HG03066 (cell line): ENCODE data around the gene FOXQ1.

Experiments used
- ATAC-seq: cut with Tn5 transposase; IDR thresholded peaks from one replicate; pipeline ENCODE4 v1.9.1; 2021; ENCODE audit warnings: low read depth; ENCODE audit not compliant: unreplicated experiment

Gene FOXQ1

GRCh38 chr6:1290086-1290485 is 21.8 kb upstream of the FOXQ1 start:
- ATAC-seq: no peak

- no peak for ATAC-seq
Observed at GRCh38 chr6:1290805-1291204, 21.1 kb upstream of the FOXQ1 start.

- no peak for ATAC-seq
Observed at GRCh38 chr6:1291381-1291780, 20.5 kb upstream of the FOXQ1 start.

- no peak for ATAC-seq
Observed at GRCh38 chr6:1295420-1295819, 16.5 kb upstream of the FOXQ1 start.

GRCh38 chr6:1296079-1296478 is 15.8 kb upstream of the FOXQ1 start:
- ATAC-seq: no peak

- ATAC-seq: no peak
Observed at GRCh38 chr6:1296542-1296941, 15.4 kb upstream of the FOXQ1 start.

GRCh38 chr6:1297746-1298145 is 14.2 kb upstream of the FOXQ1 start:
- ATAC-seq: no peak

GRCh38 chr6:1298768-1299167 is 13.1 kb upstream of the FOXQ1 start:
- ATAC-seq: no peak

- ATAC-seq: no peak
Observed at GRCh38 chr6:1306133-1306532, 5.8 kb upstream of the FOXQ1 start.

- no peak for ATAC-seq
Observed at GRCh38 chr6:1309366-1309765, 2.5 kb upstream of the FOXQ1 start.

- ATAC-seq: no peak
Observed at GRCh38 chr6:1310628-1311399, 1.1 kb upstream of the FOXQ1 start.

- no peak for ATAC-seq
Observed at GRCh38 chr6:1312203-1312472, 240 bp downstream of the FOXQ1 start.

- ATAC-seq: no peak
Observed at GRCh38 chr6:1312473-1313367, 822 bp downstream of the FOXQ1 start.

GRCh38 chr6:1313384-1313766 is 1.5 kb downstream of the FOXQ1 start:
- no peak for ATAC-seq

GRCh38 chr6:1313767-1314503 is 2.0 kb downstream of the FOXQ1 start:
- no peak for ATAC-seq

- ATAC-seq: no peak
Observed at GRCh38 chr6:1314617-1315016, 2.7 kb downstream of the FOXQ1 start.

GRCh38 chr6:1315201-1315559 is 3.3 kb downstream of the FOXQ1 start:
- no peak for ATAC-seq

- no peak for ATAC-seq
Observed at GRCh38 chr6:1315560-1316386, 3.9 kb downstream of the FOXQ1 start.

- no peak for ATAC-seq
Observed at GRCh38 chr6:1316489-1316971, 4.6 kb downstream of the FOXQ1 start.

- ATAC-seq: no peak
Observed at GRCh38 chr6:1317302-1317815, 5.5 kb downstream of the FOXQ1 start.
